HEK293 (cell line): ENCODE data around the gene FBXO17.

Source experiments
- CTCF ChIA-PET: fragments of 350-600 bp; formaldehyde crosslinking; extraction: SDS; loops from one replicate; lab custom pipeline; 2021; ENCODE audit warnings: antibody characterized with exemption; lab: Yijun Ruan, JAX
- POLR2A ChIA-PET: fragments of 300-600 bp; formaldehyde crosslinking; extraction: SDS; loops from one replicate; lab custom pipeline; 2020; ENCODE audit warnings: antibody characterized with exemption, inconsistent platforms; lab: Yijun Ruan, JAX
- H3K27ac ChIP-seq: fragments of 200-500 bp; sonication (Bioruptor generic); 2 replicates; pipeline ENCODE4 v1.5.1; 2014; ENCODE audit warnings: low read depth, low read length, control low read depth, inconsistent platforms; ENCODE audit errors: extremely low read depth
- H3K36me3 ChIP-seq, 2 experiments: fragments of 200-500 bp in 1 of 2; sonication (Bioruptor generic) in 1 of 2; 1 replicate in 1 of 2; 2 replicates in 1 of 2; pipeline ENCODE4 v1.5.1; 2014 to 2017; ENCODE audit warnings: inconsistent platforms in 2 of 2, low read length in 2 of 2; ENCODE audit not compliant: control insufficient read depth in 2 of 2, insufficient read depth in 1 of 2
- H3K4me1 ChIP-seq: fragments of 200-500 bp; sonication (Bioruptor generic); 2 replicates; pipeline ENCODE4 v1.5.1; 2014; ENCODE audit warnings: mild to moderate bottlenecking, low read length, inconsistent platforms; ENCODE audit not compliant: control insufficient read depth, insufficient read depth
- H3K4me3 ChIP-seq: 2 replicates; pipeline ENCODE4 v1.5.1; 2011; ENCODE audit warnings: low read depth, mild to moderate bottlenecking, control low read depth, low read length, moderate library complexity
- H3K9me3 ChIP-seq: fragments of 200-500 bp; sonication (Bioruptor generic); 2 replicates; pipeline ENCODE4 v1.5.1; 2014; ENCODE audit warnings: low read depth, low read length, inconsistent platforms; ENCODE audit not compliant: control insufficient read depth, insufficient read depth
- ATF2 ChIP-seq: fragments of 450-650 bp; formaldehyde crosslinking; IDR thresholded peaks from 2 replicates; pipeline ENCODE4 v1.5.1; 2016; ENCODE audit warnings: missing biosample characterization, missing genetic modification characterization, low read depth
- FEZF1 ChIP-seq: fragments of 450-650 bp; formaldehyde crosslinking; IDR thresholded peaks from 2 replicates; pipeline ENCODE4 v1.5.1; 2016; ENCODE audit warnings: missing biosample characterization, missing genetic modification characterization
- INSM2 ChIP-seq: fragments of 450-650 bp; formaldehyde crosslinking; IDR thresholded peaks from 2 replicates; pipeline ENCODE4 v1.5.1; 2016; ENCODE audit warnings: missing biosample characterization, missing genetic modification characterization
- OSR2 ChIP-seq: fragments of 450-650 bp; formaldehyde crosslinking; IDR thresholded peaks from 2 replicates; pipeline ENCODE4 v1.5.1; 2016; ENCODE audit warnings: missing biosample characterization, missing genetic modification characterization
- SP2 ChIP-seq: fragments of 450-650 bp; formaldehyde crosslinking; IDR thresholded peaks from 2 replicates; pipeline ENCODE4 v1.5.1; 2016; ENCODE audit warnings: missing biosample characterization, missing genetic modification characterization
- ZNF16 ChIP-seq: fragments of 450-650 bp; formaldehyde crosslinking; IDR thresholded peaks from 2 replicates; pipeline ENCODE4 v1.5.1; 2016; ENCODE audit warnings: low read depth, missing biosample characterization, missing genetic modification characterization
- ZNF24 ChIP-seq: fragments of 450-650 bp; formaldehyde crosslinking; IDR thresholded peaks from 2 replicates; pipeline ENCODE4 v1.5.1; 2016; ENCODE audit warnings: missing biosample characterization, missing genetic modification characterization
- ZNF660 ChIP-seq: fragments of 450-650 bp; IDR thresholded peaks from 2 replicates; pipeline ENCODE4 v1.5.1; 2018; ENCODE audit warnings: missing biosample characterization, mild to moderate bottlenecking, missing genetic modification characterization
- ZNF701 ChIP-seq: fragments of 450-650 bp; formaldehyde crosslinking; IDR thresholded peaks from 2 replicates; pipeline ENCODE4 v1.5.1; 2016; ENCODE audit warnings: missing biosample characterization, missing genetic modification characterization

The FBXO17 gene

GRCh38 chr19:38891771-38892170, 83.8 kb downstream of the FBXO17 start:
- TF ChIP-seq ZNF660: no peak
- no peak for TF ChIP-seq ATF2 (tag by site-specific recombination)
- TF ChIP-seq ZNF701 (tag by site-specific recombination): no peak
- TF ChIP-seq INSM2 (tag by site-specific recombination): no peak
- TF ChIP-seq ZNF24 (tag by site-specific recombination): no peak
- TF ChIP-seq OSR2: no peak
- no peak for TF ChIP-seq ZNF16 (tag by site-specific recombination)
- TF ChIP-seq FEZF1 (tag by site-specific recombination): no peak
- TF ChIP-seq SP2 (tag by site-specific recombination): no peak
- CTCF ChIA-PET: interaction anchor here (1.0 to 3.0 kb wide), 2 partner anchors 39 to 489 kb away, joined by 3 to 13 read pairs; partner anchors contain the start of genes FAM98C, MRPS12 and SARS2
- POLR2A ChIA-PET: interaction anchor here (0.7 to 2.3 kb wide), 2 partner anchors 26 to 43 kb away, joined by 3 to 6 read pairs; no protein-coding TSS in a partner anchor
- no peaks in the 10 kb centered on the region for H3K9me3 ChIP-seq
- H3K4me3 ChIP-seq: no peak overlapping the region
- peaks cover 3% of the 10 kb centered on the region; the same call in 1 of the 2 replicates for H3K4me1 ChIP-seq
- no peak overlapping the region for H3K27ac ChIP-seq
- peaks cover 24 to 31% of the 10 kb centered on the region in 2 experiments for H3K36me3 ChIP-seq
